K562 (cell line): ENCODE data around the gene TARS3. TPM values are rescaled to one million over a fixed set of nuclear protein-coding genes. Genes with fewer than 3 reads are reported as not detected.

Source experiments
- ATF1 ChIP-seq, 2 experiments: fragments of 450-650 bp in 1 of 2; IDR thresholded peaks; 2 replicates each; pipeline ENCODE4 v1.6.1; 2016; ENCODE audit warnings: missing compliant biosample characterization in 1 of 2, missing genetic modification characterization in 1 of 2
- CSDE1 ChIP-seq, 2 experiments: fragments of 450-650 bp; IDR thresholded peaks; 2 replicates each; pipeline ENCODE4 v1.6.1; 2016; ENCODE audit warnings: mild to moderate bottlenecking in 1 of 2
- EWSR1 ChIP-seq: fragments of 450-650 bp; IDR thresholded peaks from 2 replicates; pipeline ENCODE4 v1.6.1; 2018; ENCODE audit warnings: borderline replicate concordance, mild to moderate bottlenecking, low read depth, moderate library complexity; ENCODE audit not compliant: partially characterized antibody
- HDAC1 ChIP-seq, 2 experiments: fragments of 450-650 bp; IDR thresholded peaks; 2 replicates each; pipeline ENCODE4 v1.6.1; 2016 to 2017; ENCODE audit warnings: inconsistent platforms in 1 of 2, mild to moderate bottlenecking in 1 of 2, moderate library complexity in 1 of 2
- MXI1 ChIP-seq: IDR thresholded peaks from 2 replicates; pipeline ENCODE4 v1.6.1; 2011; ENCODE audit warnings: low read depth, mild to moderate bottlenecking, improper control_type of control experiment, low read length
- PCBP1 ChIP-seq: fragments of 200-400 bp; formaldehyde crosslinking; IDR thresholded peaks from 2 replicates; pipeline ENCODE4 v1.6.1; 2018; ENCODE audit warnings: mild to moderate bottlenecking, low read depth, low read length; ENCODE audit not compliant: poor library complexity, severe bottlenecking
- PHF20 ChIP-seq: fragments of 450-650 bp; IDR thresholded peaks from 2 replicates; pipeline ENCODE4 v1.6.1; 2018; ENCODE audit not compliant: partially characterized antibody
- PRMT5 ChIP-seq: sonication (generic); formaldehyde crosslinking; IDR thresholded peaks from 2 replicates; pipeline ENCODE4 v1.5.0; 2020; ENCODE audit warnings: missing genetic modification reagents
- RCOR1 ChIP-seq, 2 experiments: IDR thresholded peaks; 2 replicates each; pipeline ENCODE4 v1.6.1; 2012; ENCODE audit warnings: low read depth in 2 of 2, low read length in 2 of 2, borderline replicate concordance in 1 of 2, improper control_type of control experiment in 1 of 2
- RFX5 ChIP-seq: IDR thresholded peaks from 2 replicates; pipeline ENCODE4 v1.6.1; 2011; ENCODE audit warnings: low read depth, mild to moderate bottlenecking, improper control_type of control experiment, low read length
- SMAD3 ChIP-seq: fragments of 450-650 bp; formaldehyde crosslinking; conservative IDR thresholded peaks from 2 replicates; pipeline ENCODE4 v1.4.0; 2020; ENCODE audit warnings: mild to moderate bottlenecking
- WHSC1 ChIP-seq: IDR thresholded peaks from one replicate; pipeline ENCODE4 v1.6.1; 2012; ENCODE audit warnings: low read length, control low read depth, inconsistent platforms
- ZKSCAN8 ChIP-seq: fragments of 200-800 bp; sonication (Bioruptor generic); IDR thresholded peaks from 2 replicates; pipeline ENCODE4 v1.6.1; 2016; ENCODE audit warnings: missing genetic modification characterization, missing compliant biosample characterization
- ZNF121 ChIP-seq: sonication (generic); formaldehyde crosslinking; conservative IDR thresholded peaks from 2 replicates; pipeline ENCODE4 v1.8.0; 2022; ENCODE audit warnings: missing genetic modification reagents
- ZNF212 ChIP-seq: fragments of 450-650 bp; formaldehyde crosslinking; IDR thresholded peaks from 2 replicates; pipeline ENCODE4 v1.4.0; 2020; ENCODE audit warnings: mild to moderate bottlenecking
- ZNF57 ChIP-seq: fragments of 450-650 bp; formaldehyde crosslinking; IDR thresholded peaks from 2 replicates; pipeline ENCODE4 v1.4.0; 2020; ENCODE audit warnings: mild to moderate bottlenecking, moderate library complexity
- ZSCAN32 ChIP-seq: fragments of 450-650 bp; formaldehyde crosslinking; IDR thresholded peaks from 2 replicates; pipeline ENCODE4 v1.4.0; 2020; ENCODE audit warnings: mild to moderate bottlenecking, moderate library complexity
- ZZZ3 ChIP-seq: fragments of 450-650 bp; IDR thresholded peaks from 2 replicates; pipeline ENCODE4 v1.6.1; 2016; ENCODE audit warnings: antibody characterized with exemption, mild to moderate bottlenecking, moderate library complexity
- polyA plus RNA-seq, 8 experiments: library from polyadenylated mRNA; depleted of rRNA in 4 of 8; stranded (reverse) in 5 of 8; unstranded in 3 of 8; fragments of >200 nt; fragmentation: Nextera tagmentation in 2 of 8; fragmentation: Illumina TruSeq in 1 of 8; extraction: Ambion mirVana in 2 of 8; extraction: Trizol in 1 of 8; gene quantifications; 2 replicates each; pipeline versions ENCODE4 v1.2.1 to v1.2.3, GENCODE V29; 2011 to 2014; ENCODE audit warnings: inconsistent platforms in 1 of 8, missing spikeins in 1 of 8
- total RNA-seq, 7 experiments: library from RNA; depleted of rRNA in 6 of 7; stranded (reverse); fragments of >200 nt in 6 of 7; fragmentation: Illumina TruSeq in 2 of 7; extraction: Trizol in 2 of 7; gene quantifications; 2 replicates each; pipeline versions ENCODE4 v1.2.1 to v1.2.3, GENCODE V29; 2011 to 2021; ENCODE audit warnings: low replicate concordance in 1 of 7
- TF ChIP-seq, protein P1 (sequence below): fragments of 200-800 bp; sonication (Bioruptor generic); IDR thresholded peaks from 2 replicates; pipeline ENCODE4 v1.6.1; 2017; ENCODE audit warnings: missing genetic modification characterization, missing compliant biosample characterization
- TF ChIP-seq, protein P2 (sequence below), 2 experiments: fragments of 200-800 bp in 1 of 2; sonication (Bioruptor generic) in 1 of 2; sonication (generic) in 1 of 2; formaldehyde crosslinking in 1 of 2; IDR thresholded peaks in 1 of 2; conservative IDR thresholded peaks in 1 of 2; 2 replicates each; pipeline versions ENCODE4 v1.5.0 to v1.6.1; 2016 to 2020; ENCODE audit warnings: missing compliant biosample characterization in 1 of 2, missing genetic modification characterization in 1 of 2, missing genetic modification reagents in 1 of 2
- TF ChIP-seq, protein P3 (sequence below), 2 experiments: fragments of 450-650 bp; IDR thresholded peaks; 2 replicates each; pipeline ENCODE4 v1.6.1; 2016
- TF ChIP-seq, protein P4 (sequence below): sonication (generic); formaldehyde crosslinking; IDR thresholded peaks from 2 replicates; pipeline ENCODE4 v1.8.1; 2023; ENCODE audit warnings: mild to moderate bottlenecking, missing genetic modification reagents

Gene TARS3
- total and polyA plus RNA-seq, 9 of the 15 experiments (the other 6 are each of a cell fraction or from before 2014, with no cell fraction given) = 2.1 to 14.7 (median 9.8) TPM

DNA sequence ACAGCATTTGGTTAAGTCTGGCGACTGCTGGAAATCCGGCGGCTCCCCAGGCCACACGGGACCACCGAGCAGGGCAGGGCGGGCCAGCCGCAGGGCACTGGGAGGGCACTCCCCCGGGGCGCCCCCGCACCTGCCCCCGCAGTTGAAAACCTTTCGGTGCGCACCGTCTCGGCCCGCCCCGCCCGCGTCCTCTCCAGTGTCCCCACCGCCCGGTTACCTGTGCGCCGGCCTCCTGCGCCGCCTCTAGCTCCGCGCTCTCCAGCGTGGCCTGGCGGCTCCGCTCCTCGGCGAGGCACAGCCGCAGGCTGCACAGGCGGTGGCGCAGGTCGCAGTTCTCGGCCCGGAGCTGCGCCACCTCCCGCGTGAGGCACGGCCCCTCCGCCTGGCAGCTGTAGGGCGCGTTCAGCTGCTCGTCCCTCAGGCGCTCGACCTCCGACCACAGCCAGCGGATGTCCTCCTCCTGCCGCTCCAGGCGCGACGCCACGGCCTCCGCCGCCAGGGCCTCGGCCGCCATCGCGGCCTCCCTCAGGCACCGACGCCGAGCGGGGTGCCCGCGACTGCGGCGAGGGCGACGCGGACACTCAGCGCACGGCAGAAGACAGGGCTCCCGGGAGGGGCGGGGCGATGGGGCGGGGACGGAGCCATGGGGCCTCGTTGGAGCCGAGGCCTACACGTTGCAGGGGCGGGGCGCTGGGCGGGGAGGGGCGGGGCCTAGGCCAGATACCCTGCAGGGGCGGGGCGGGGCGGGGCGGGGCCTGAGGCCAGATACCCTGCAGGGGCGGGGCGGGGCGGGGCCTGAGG, at the start of gene TARS3 (continued):
- TF ChIP-seq, protein P1, sequence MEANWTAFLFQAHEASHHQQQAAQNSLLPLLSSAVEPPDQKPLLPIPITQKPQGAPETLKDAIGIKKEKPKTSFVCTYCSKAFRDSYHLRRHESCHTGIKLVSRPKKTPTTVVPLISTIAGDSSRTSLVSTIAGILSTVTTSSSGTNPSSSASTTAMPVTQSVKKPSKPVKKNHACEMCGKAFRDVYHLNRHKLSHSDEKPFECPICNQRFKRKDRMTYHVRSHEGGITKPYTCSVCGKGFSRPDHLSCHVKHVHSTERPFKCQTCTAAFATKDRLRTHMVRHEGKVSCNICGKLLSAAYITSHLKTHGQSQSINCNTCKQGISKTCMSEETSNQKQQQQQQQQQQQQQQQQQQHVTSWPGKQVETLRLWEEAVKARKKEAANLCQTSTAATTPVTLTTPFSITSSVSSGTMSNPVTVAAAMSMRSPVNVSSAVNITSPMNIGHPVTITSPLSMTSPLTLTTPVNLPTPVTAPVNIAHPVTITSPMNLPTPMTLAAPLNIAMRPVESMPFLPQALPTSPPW (CRISPR knock-in tag) = peak; percentile 81
- TF ChIP-seq ZNF121 (no peak), ZNF212 (no peak), ZSCAN32 (CRISPR knock-in tag) (no peak), RFX5 (no peak), ZZZ3 (no peak), PRMT5 (no peak), ATF1 (CRISPR knock-in tag; IDR thresholded peaks at IDR 0.05) (no peak; the same call in 1 of the 2 replicates), ATF1 (tag; IDR thresholded peaks at IDR 0.05) (peak; percentile 79), ZKSCAN8 (CRISPR knock-in tag) (no peak), EWSR1 (no peak), CSDE1 (IDR thresholded peaks at IDR 0.05) (no peak), SMAD3 (no peak), RCOR1 (IDR thresholded peaks at IDR 0.05; ENCODE audit: borderline replicate concordance in 1 of 2, low read depth in 2 of 2, low read length in 2 of 2) (no peak), PCBP1 (peak; percentile 38), WHSC1 (no peak), HDAC1 (IDR thresholded peaks at IDR 0.05) (peak in 1 of 2 experiments; percentile 84; a peak in 2 of 4 replicates), MXI1 (no peak), ZNF57 (CRISPR knock-in tag) (no peak), PHF20 (peak; percentile 53)
- TF ChIP-seq, protein P2, sequence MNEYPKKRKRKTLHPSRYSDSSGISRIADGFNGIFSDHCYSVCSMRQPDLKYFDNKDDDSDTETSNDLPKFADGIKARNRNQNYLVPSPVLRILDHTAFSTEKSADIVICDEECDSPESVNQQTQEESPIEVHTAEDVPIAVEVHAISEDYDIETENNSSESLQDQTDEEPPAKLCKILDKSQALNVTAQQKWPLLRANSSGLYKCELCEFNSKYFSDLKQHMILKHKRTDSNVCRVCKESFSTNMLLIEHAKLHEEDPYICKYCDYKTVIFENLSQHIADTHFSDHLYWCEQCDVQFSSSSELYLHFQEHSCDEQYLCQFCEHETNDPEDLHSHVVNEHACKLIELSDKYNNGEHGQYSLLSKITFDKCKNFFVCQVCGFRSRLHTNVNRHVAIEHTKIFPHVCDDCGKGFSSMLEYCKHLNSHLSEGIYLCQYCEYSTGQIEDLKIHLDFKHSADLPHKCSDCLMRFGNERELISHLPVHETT (CRISPR knock-in tag; conservative IDR thresholded peaks at IDR 0.05 in 1 of 2, IDR thresholded peaks at IDR 0.05 in 1 of 2) = peak in 1 of 2 experiments; percentile 92; a peak in 2 of 4 replicates
- TF ChIP-seq, protein P3, sequence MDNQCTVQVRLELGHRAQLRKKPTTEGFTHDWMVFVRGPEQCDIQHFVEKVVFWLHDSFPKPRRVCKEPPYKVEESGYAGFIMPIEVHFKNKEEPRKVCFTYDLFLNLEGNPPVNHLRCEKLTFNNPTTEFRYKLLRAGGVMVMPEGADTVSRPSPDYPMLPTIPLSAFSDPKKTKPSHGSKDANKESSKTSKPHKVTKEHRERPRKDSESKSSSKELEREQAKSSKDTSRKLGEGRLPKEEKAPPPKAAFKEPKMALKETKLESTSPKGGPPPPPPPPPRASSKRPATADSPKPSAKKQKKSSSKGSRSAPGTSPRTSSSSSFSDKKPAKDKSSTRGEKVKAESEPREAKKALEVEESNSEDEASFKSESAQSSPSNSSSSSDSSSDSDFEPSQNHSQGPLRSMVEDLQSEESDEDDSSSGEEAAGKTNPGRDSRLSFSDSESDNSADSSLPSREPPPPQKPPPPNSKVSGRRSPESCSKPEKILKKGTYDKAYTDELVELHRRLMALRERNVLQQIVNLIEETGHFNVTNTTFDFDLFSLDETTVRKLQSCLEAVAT (IDR thresholded peaks at IDR 0.05) = peak in 1 of 2 experiments; percentile 97; a peak in 2 of 4 replicates
- TF ChIP-seq, protein P4, sequence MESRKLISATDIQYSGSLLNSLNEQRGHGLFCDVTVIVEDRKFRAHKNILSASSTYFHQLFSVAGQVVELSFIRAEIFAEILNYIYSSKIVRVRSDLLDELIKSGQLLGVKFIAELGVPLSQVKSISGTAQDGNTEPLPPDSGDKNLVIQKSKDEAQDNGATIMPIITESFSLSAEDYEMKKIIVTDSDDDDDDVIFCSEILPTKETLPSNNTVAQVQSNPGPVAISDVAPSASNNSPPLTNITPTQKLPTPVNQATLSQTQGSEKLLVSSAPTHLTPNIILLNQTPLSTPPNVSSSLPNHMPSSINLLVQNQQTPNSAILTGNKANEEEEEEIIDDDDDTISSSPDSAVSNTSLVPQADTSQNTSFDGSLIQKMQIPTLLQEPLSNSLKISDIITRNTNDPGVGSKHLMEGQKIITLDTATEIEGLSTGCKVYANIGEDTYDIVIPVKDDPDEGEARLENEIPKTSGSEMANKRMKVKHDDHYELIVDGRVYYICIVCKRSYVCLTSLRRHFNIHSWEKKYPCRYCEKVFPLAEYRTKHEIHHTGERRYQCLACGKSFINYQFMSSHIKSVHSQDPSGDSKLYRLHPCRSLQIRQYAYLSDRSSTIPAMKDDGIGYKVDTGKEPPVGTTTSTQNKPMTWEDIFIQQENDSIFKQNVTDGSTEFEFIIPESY (CRISPR knock-in tag) = peak; percentile 71; the same call in 1 of the 2 replicates
